Stomach (tissue), 4 donors: ENCODE data around the gene TARS2.

Experiments
- CTCF ChIP-seq, 7 experiments: fragments of 450-650 bp in 4 of 7; fragments of 200-600 bp in 3 of 7; sonication (generic) in 3 of 7; IDR thresholded peaks; one replicate each; pipeline ENCODE4 v1.5.1; 2016 to 2019; ENCODE audit warnings: antibody characterized with exemption in 7 of 7, control low read depth in 2 of 7, mild to moderate bottlenecking in 1 of 7
- EP300 ChIP-seq: sonication (generic); formaldehyde crosslinking; IDR thresholded peaks from one replicate; pipeline ENCODE4 v1.6.1; 2017; ENCODE audit warnings: antibody characterized with exemption
- POLR2AphosphoS5 ChIP-seq, 3 donors: sonication (generic); formaldehyde crosslinking; IDR thresholded peaks; one replicate each; pipeline ENCODE4 v1.6.1; 2016; ENCODE audit warnings: antibody characterized with exemption in 3 of 3

- TF ChIP-seq CTCF (IDR thresholded peaks at IDR 0.05) = no peak
- TF ChIP-seq POLR2AphosphoS5 (IDR thresholded peaks at IDR 0.05) = no peak
- no peak for TF ChIP-seq EP300
Observed at GRCh38 chr1:150444232-150444631, 43.0 kb upstream of the TARS2 start.
